Activated CD8-positive, alpha-beta memory T cell treated with anti-CD3 and anti-CD28 coated beads, Interleukin-2, amount 10 ng/mL, durations not matched to agents 7 days and 5 days (primary cell): ENCODE data around the gene ADAM12. TPM values are rescaled to one million over a fixed set of nuclear protein-coding genes. Genes with fewer than 3 reads are reported as not detected.

Experiments used
- ATAC-seq: fragments of 150-1000 bp; cut with Tn5 transposase; one replicate; pipeline ENCODE4 v1.10.0; 2021; ENCODE audit warnings: moderate library complexity
- CTCF ChIA-PET: fragments of 350-600 bp; sonication (Branson Sonifier 250); formaldehyde crosslinking; loops from one replicate; lab custom pipeline; 2021; ENCODE audit warnings: antibody characterized with exemption; lab: Charles Lee
- DNase-seq: peaks from one replicate; pipeline ENCODE4 v3.0.0-alpha.2; 2020
- H3K27ac Mint-ChIP-seq: one replicate; pipeline ENCODE4 v1.8.0; 2021; ENCODE audit warnings: mild to moderate bottlenecking, mixed read lengths
- H3K27me3 Mint-ChIP-seq: one replicate; pipeline ENCODE4 v1.8.0; 2021; ENCODE audit warnings: mixed read lengths
- H3K36me3 Mint-ChIP-seq: one replicate; pipeline ENCODE4 v1.8.0; 2021; ENCODE audit warnings: mild to moderate bottlenecking, mixed read lengths
- H3K4me1 Mint-ChIP-seq: one replicate; pipeline ENCODE4 v1.8.0; 2021; ENCODE audit warnings: mixed read lengths
- H3K4me3 Mint-ChIP-seq: one replicate; pipeline ENCODE4 v1.8.0; 2021; ENCODE audit warnings: mild to moderate bottlenecking, moderate library complexity, mixed read lengths
- H3K9me3 Mint-ChIP-seq: one replicate; pipeline ENCODE4 v1.8.0; 2022; ENCODE audit warnings: low read depth, mixed read lengths
- total RNA-seq, 2 experiments: library from RNA; stranded (reverse); gene quantifications; one replicate each; pipeline ENCODE4 v1.2.3, GENCODE V29; 2021

ADAM12 gene
- total RNA-seq, 2 experiments from 2014 or later: 0.67 TPM; not detected in 1

DNA sequence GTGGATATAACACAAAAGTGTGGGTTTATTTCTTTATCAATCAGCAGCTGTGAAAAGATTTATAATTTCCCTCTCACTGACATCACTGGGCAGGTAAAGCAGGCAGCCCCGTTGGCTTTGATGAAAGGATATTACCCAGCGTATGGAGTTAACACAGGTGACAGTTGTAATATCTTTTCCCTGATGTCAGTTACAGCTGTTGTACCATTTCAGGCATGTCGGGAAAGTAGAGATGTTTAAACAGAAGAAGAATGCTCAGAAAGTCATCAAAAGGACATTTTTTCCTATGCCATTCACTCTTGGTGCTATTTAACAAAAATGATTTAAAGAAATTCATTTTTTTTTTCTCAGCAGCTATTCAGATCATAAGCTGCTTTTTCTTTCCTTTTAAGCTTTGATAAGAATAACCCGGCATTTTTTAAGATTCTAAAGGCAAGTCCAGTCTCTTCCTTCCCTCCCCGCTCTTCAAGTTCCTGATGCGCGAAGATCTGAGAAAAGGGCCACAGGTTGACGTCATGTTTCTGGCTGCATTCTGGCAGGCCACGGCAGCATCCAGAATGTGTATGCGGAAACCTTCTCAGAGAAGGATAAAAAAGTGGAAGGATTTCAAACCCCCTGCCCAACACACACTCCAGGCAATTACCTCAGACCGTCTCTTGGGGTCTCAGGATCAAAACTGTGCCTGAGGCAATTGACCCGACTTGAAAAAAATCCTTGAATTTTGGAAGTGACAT is 32.5 kb upstream of the ADAM12 start:
- Mint-ChIP-seq H3K4me1 (no peaks in the 10 kb centered on the region), H3K9me3 (peaks cover 18% of the 10 kb centered on the region), H3K36me3 (no peaks in the 10 kb centered on the region), H3K27me3 (no peaks in the 10 kb centered on the region), H3K4me3 (no peak overlapping the region), H3K27ac (no peak overlapping the region)
- ATAC-seq (no peak), DNase-seq (no peak)
- CTCF ChIA-PET: no interaction called here

DNA sequence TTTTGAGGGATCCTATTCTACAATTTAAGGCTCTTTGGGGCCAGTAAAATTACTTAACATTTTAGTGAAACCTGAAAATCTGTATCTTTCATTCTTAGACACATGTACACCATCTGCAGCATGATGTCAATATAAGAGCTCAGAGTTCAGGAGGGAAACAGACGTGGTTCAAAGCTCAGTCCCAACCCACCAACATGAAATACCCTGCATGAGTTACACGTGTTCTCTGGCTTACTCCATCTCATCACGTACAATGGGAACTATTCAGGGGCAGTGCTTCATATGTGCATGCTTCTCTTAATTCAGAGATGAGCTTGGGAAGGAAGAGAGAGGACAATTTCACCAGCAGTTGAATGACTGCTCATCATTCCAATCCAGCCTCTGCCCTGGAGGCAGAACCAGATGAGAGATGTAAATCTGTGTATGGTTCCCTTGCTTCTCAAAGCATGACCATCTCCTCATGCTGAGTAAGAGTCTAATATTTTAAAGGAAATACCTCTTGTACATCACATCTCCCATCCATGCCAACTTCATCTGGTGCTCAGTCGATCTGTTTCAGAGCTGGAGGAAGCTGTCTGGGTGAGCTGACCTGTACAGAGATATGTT is 29.0 kb upstream of the ADAM12 start:
- DNase-seq: no peak
- ATAC-seq: no peak
- H3K27me3 Mint-ChIP-seq: no peaks in the 10 kb centered on the region
- H3K9me3 Mint-ChIP-seq: peaks cover 15% of the 10 kb centered on the region
- no peaks in the 10 kb centered on the region for H3K4me1 Mint-ChIP-seq
- H3K4me3 Mint-ChIP-seq: no peak overlapping the region
- no peak overlapping the region for H3K27ac Mint-ChIP-seq
- CTCF ChIA-PET: no interaction called here
- no peaks in the 10 kb centered on the region for H3K36me3 Mint-ChIP-seq

DNA sequence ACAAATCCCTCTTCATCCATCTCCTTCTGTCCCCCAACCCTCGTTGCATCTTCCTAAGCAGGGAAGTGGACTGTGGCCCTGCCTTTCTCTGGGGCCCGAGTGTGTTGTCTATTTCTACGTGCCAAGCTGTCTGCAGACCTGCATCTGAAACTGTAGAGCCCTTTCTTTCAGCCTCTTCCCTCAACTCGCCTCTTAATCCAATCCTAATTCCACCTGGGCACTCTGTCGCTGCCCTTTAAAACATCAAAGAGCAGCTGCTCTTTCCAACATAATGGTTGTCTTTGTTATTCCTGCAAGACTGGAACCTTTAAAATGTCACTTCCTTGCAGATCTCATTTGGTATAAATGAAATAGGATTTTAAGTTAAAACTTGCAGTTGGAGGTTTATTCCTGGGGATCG is 21.5 kb upstream of the ADAM12 start:
- Mint-ChIP-seq H3K27ac (no peak overlapping the region), H3K9me3 (no peaks in the 10 kb centered on the region), H3K36me3 (no peaks in the 10 kb centered on the region), H3K4me1 (no peaks in the 10 kb centered on the region), H3K4me3 (no peak overlapping the region), H3K27me3 (no peaks in the 10 kb centered on the region)
- ATAC-seq (no peak), DNase-seq (no peak)
- CTCF ChIA-PET: no interaction called here

DNA sequence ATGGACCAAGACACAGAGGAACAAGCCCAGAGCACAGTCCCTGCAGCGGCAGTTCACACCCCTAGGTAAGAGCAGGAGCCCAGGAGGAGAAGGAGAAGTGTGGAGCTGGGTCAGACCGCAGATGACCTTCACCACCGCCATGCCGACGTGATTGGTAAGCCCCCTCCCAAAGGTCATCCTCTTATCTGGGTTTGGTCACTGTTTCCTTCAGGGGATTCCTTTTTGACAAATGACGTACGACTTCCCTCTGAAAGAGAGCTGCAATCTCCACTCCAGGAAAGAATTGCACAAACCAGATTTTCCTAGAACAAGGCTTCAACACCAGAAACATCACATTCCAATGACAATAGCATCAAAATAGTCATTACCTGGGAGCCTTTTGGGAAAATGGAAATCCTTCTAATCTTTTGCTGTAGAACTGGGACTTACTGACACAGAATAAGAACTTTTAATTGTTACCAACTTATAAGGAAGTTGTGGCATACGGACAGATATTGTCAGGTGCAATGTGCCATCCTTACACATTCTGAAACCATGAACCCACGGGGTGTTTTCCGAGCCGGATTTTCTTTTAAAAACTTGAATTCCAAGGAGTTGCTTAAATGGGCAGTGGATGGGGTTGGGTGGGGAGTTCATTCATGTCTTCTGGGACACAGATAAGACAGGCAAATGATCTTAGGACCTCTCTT is 20.8 kb upstream of the ADAM12 start:
- Mint-ChIP-seq H3K27ac (no peak overlapping the region), H3K4me3 (no peak overlapping the region), H3K9me3 (no peaks in the 10 kb centered on the region), H3K36me3 (no peaks in the 10 kb centered on the region), H3K4me1 (no peaks in the 10 kb centered on the region), H3K27me3 (no peaks in the 10 kb centered on the region)
- DNase-seq (no peak), ATAC-seq (no peak)
- CTCF ChIA-PET: no interaction called here

DNA sequence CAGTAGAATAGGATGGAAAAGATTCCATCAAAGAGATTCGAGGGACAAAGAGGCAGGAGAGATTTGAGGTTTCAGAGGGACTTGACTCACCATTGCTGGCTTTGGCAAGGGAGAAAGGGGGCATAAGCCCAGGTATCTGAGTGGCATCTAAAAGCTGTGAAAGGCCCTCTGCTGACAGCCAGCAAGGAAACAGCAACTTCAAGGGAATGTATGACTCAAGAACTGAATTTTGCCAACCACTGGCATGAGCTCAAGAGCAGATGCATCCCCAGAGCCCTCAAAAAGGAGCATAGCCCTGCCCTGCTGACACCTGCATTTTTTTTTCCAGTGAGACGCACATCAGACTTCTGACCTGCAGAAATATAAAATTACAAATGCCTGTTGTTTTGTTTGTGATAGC is 19.6 kb upstream of the ADAM12 start:
- ATAC-seq (no peak), DNase-seq (no peak)
- Mint-ChIP-seq H3K36me3 (no peaks in the 10 kb centered on the region), H3K4me1 (no peaks in the 10 kb centered on the region), H3K9me3 (no peaks in the 10 kb centered on the region), H3K27me3 (no peaks in the 10 kb centered on the region), H3K4me3 (no peak overlapping the region), H3K27ac (no peak overlapping the region)
- CTCF ChIA-PET: no interaction called here

DNA sequence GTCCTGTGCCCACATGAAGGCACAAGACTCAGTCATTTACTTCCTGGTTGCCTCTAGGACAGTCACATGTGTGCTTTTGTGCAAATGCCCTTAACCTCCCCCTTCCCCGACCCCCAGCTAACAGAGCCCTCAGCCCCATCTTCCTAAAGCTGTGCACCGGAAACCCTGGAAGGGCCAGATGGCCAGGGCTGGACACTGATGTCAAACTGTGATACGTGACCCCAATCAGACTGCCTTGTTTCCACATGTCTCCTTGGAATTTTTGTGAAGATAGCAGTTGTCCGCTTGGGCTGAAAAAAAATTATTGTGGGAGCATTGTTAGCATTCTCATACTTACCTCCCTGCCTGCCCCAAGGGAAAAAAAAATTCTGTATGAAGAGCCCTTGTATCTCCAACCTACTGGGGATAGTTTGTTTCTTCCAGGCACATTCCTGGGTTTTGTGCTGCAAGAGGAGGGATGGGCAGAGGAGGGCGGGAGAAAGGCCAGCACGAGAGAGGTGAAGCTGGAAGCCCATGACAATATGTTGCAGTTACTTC is 17.0 kb upstream of the ADAM12 start:
- CTCF ChIA-PET: no interaction called here
- no peaks in the 10 kb centered on the region for H3K36me3 Mint-ChIP-seq

DNA sequence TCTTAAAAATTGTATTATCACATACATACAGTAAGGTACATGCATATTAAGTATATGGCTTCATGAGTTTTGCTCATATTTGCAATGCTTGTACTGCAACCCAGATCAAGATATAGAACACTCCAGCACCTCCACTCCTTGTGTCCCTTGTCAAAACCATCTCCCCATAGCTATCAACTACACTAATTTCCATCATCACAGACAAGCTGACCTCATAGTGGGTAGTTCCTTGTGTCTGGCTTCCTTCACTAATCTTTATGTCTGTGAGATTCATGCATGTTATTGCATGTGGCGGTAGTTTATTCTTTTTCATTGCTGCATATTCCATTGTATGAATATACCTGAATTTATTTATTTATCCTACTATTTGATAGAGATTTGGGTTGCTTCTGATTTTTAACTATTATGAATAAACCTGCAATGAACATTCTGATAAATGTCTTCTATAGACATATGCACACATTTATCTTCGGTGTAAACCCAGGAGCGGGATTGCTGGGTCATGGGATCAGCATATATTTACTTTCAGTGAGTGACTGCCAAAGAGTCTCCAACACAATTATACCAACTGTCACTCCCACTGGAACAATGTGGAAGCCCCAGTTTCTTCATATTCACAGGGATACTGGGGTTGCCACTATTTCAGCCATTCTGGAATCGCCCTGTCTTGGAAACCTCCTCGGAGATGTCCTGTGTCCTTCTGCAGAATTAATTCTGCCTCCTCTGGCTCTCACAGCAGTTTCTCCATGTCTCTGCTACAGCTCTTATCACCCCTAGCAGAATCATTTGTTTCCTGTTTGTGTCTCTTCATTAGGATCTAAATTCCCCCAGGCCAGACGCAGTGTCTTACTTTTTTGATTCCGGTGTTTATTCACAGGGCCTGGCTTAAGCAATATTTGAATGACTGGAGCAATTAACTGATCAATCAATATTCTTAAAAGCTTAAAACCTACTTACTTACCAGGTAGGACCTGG is 14.7 kb upstream of the ADAM12 start:
- no peak for ATAC-seq
- no peaks in the 10 kb centered on the region for H3K9me3 Mint-ChIP-seq
- H3K27ac Mint-ChIP-seq: no peak overlapping the region
- no peaks in the 10 kb centered on the region for H3K4me1 Mint-ChIP-seq
- DNase-seq: no peak
- CTCF ChIA-PET: no interaction called here
- no peaks in the 10 kb centered on the region for H3K36me3 Mint-ChIP-seq
- H3K4me3 Mint-ChIP-seq: no peak overlapping the region
- no peaks in the 10 kb centered on the region for H3K27me3 Mint-ChIP-seq

More for the DNA sequence above, 17.0 kb upstream of the ADAM12 start:
- Mint-ChIP-seq H3K9me3 (no peaks in the 10 kb centered on the region), H3K27ac (no peak overlapping the region), H3K4me3 (no peak overlapping the region), H3K4me1 (no peaks in the 10 kb centered on the region), H3K27me3 (no peaks in the 10 kb centered on the region)
- no peak for ATAC-seq
- no peak for DNase-seq

DNA sequence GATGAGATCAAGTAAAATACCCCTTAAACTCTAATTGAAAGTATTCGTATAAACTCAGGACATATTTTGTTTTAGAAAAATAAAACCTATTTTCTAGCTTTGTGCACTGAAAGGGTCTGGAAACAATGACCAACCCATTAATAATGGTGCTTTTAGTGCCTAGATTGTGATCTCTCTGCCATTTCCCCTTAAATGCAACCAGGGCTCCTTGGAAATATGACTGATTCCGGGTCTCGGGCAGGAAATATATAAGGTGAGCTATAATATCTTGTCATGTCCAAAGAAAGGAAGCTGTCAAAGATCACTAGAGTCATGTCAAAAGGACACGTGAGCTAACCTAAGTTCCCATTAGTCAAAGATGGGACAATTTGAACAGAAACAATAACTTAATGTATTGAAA is 12.4 kb upstream of the ADAM12 start:
- H3K4me3 Mint-ChIP-seq: no peak overlapping the region
- no peak for ATAC-seq
- CTCF ChIA-PET: no interaction called here

DNA sequence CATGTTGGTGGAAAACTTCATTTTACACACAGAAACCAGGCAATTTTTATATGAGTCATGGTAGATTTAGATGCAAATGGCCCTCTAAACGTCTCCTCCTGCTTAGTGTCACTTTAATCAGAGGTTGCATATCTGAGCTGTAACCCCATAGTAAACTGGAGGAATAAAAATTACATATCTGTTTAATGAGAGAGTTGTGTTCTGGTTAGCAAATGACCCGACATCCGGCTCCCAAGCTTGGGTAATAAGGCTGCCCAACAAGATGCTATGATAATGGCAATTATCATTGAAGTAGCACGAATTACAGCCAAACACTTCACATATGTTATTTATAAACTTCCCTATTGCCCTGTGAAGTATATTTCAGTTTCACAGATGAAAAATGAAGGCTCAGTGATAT is 10.6 kb upstream of the ADAM12 start:
- CTCF ChIA-PET: no interaction called here
- DNase-seq: no peak
- H3K27ac Mint-ChIP-seq: no peak overlapping the region
- no peaks in the 10 kb centered on the region for H3K4me1 Mint-ChIP-seq
- H3K4me3 Mint-ChIP-seq: no peak overlapping the region
- no peaks in the 10 kb centered on the region for H3K36me3 Mint-ChIP-seq
- no peaks in the 10 kb centered on the region for H3K27me3 Mint-ChIP-seq
- peaks cover 2% of the 10 kb centered on the region for H3K9me3 Mint-ChIP-seq
- ATAC-seq: no peak

More for the DNA sequence above, 12.4 kb upstream of the ADAM12 start:
- no peaks in the 10 kb centered on the region for H3K9me3 Mint-ChIP-seq
- no peaks in the 10 kb centered on the region for H3K27me3 Mint-ChIP-seq
- no peak overlapping the region for H3K27ac Mint-ChIP-seq
- no peaks in the 10 kb centered on the region for H3K36me3 Mint-ChIP-seq
- H3K4me1 Mint-ChIP-seq: no peaks in the 10 kb centered on the region
- no peak for DNase-seq

DNA sequence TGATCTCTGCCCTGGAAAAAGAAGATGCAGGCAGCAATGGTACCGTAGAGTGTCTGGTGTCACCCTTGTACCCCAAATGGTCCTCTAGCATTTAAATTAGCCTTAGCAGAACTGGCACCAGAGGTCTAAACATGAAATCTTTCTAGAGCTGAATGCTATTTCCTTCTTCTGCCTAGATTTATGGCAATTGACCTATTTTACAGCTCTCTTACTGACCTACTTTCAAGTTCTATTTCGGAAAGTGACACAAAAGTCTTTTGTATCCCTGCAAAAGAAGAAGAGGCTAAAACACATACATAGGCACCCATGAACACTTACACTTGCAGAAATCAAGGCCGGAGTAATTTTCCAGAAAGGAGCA is 10.1 kb upstream of the ADAM12 start:
- CTCF ChIA-PET: no interaction called here
- ATAC-seq: no peak
- no peaks in the 10 kb centered on the region for H3K36me3 Mint-ChIP-seq
- no peak overlapping the region for H3K4me3 Mint-ChIP-seq
- peaks cover 5% of the 10 kb centered on the region for H3K9me3 Mint-ChIP-seq
- H3K27me3 Mint-ChIP-seq: no peaks in the 10 kb centered on the region
- H3K4me1 Mint-ChIP-seq: no peaks in the 10 kb centered on the region
- DNase-seq: no peak
- no peak overlapping the region for H3K27ac Mint-ChIP-seq

DNA sequence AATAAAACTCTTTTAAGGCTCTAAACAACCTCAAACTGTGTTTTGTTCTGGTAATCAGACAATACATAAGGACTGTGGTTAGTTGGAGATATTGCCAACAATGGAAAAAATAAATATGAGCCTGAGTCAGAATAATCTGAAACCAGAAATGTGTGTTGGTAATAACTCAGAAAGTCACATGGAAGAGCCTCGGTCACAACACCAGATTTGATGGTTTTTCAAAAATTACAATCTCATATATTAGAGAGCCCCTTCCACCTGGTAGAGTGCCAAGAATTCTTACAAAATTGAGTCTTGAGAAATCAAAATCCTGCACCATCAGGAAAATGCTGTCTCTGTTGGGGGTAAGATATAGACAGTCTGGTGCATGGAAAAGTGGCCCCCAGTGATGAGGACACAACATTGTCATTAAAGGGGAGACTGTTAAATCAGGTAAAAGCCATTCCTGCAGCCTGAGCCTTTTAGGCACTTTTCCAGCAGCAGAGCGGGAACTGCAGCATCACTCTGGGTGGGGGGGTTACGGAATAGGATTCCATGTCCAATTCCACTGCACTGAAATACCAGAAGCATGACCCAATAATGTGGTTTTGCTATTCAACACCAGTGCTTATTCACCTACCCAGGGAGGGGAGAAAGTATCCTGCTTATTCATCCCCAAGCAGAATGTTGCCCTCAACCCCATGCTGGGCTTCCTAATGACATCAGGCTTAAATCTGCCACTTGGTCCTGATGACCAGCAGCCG is 9.5 kb upstream of the ADAM12 start:
- no peaks in the 10 kb centered on the region for H3K36me3 Mint-ChIP-seq
- no peaks in the 10 kb centered on the region for H3K27me3 Mint-ChIP-seq
- peaks cover 6% of the 10 kb centered on the region for H3K9me3 Mint-ChIP-seq
- H3K4me1 Mint-ChIP-seq: no peaks in the 10 kb centered on the region
- CTCF ChIA-PET: no interaction called here
- H3K27ac Mint-ChIP-seq: no peak overlapping the region
- DNase-seq: no peak
- no peak for ATAC-seq
- no peak overlapping the region for H3K4me3 Mint-ChIP-seq

DNA sequence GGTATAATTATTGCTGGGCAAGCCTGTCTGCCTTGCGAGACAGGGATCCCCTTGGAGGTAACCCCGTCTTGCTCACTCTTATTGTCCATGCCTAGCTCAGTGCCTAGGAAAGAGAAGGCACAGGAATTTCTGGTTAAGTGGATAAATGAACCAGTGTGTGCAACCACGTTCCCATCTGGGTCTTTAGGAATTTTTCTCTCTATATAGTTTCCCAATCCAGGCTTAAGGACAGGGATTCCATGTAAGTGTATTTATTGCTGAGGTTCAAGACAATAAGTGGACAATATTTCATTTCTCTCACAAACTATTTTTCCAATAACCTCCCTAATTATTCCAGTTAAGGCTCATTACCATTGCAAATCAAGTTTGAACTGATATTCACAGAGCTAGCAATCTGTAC is 8.9 kb upstream of the ADAM12 start:
- Mint-ChIP-seq H3K27me3 (no peaks in the 10 kb centered on the region), H3K9me3 (peaks cover 6% of the 10 kb centered on the region), H3K27ac (no peak overlapping the region), H3K4me3 (no peak overlapping the region), H3K4me1 (no peaks in the 10 kb centered on the region), H3K36me3 (no peaks in the 10 kb centered on the region)
- CTCF ChIA-PET: no interaction called here
- no peak for ATAC-seq
- DNase-seq: no peak
